Activated CD4-positive, CD25-positive, alpha-beta regulatory T cell (primary cell): ENCODE results near the gene AKNAD1.
"Not testable (repeated sequence)": the region's sequence is repeated elsewhere in the genome, so short reads cannot be mapped to it uniquely, and the experiment has no call there.

ENCODE experiments used
- DNase-seq, 4 experiments: peaks; one replicate each; lab custom pipeline; 2025; lab: John Stamatoyannopoulos, UW

AKNAD1 gene

DNA sequence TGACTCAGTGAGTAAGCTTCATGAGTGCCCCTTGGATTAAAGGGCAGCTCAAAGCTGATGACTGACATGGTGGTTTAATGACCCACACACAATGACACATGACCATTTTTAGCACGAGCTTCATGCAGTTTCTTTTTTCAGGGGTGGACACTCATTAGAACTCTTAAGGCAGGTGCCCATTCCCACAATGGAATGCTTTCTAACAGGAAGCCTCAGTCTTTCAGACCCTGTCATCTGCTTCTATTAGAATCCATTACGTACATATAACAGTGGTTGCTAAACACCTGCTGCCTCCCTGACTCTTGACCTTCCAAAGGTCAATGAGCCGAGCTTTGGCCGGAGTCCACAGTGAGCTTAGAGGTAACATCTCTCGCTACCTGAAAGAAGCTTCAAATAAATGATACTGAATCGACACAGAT, 27.4 kb downstream of the AKNAD1 start:
- no peak for DNase-seq

DNA sequence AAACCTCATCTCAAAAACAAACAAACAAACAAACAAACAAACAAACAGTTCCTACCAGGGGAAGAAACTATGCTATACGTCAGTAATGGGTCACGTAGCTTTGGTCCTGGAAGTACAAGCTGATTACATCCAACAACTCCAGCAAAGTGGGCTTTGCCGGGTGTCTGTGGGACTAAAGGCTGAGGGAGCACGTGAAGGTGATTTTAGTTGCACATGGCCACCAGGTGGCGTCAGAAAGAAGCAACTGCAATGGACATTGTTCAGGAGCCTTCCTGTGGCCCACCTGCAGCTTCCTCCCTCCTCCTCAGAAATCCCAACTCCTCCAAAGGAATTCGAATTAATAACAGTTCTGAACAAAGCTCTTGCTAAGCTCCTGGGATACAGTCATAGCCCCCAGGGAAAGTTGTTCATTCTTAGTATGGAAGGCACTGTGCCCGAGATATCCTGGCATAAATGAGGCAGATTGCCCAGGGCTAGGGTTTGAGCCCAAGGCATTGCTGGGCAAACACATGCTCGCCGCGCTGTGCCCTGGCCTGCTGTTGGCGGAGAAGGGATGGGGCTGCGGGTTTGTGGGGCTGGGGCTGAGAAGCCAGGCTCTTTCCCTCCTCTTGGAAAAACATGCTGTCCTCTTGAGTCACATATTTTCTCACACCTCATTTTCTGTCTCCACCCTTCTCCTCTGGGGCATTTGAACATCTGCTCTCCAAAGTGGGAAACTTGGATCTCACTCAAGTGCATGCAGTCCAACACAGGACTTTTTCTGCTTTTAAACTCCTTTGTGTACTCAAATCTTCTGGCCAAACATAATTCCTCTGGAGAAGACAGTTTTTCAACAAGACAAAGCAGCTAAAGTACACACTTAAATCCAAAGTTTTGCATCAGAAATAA, 28.6 kb downstream of the AKNAD1 start:
- DNase-seq, result peak; percentile 10 to 57 (median 42)

DNA sequence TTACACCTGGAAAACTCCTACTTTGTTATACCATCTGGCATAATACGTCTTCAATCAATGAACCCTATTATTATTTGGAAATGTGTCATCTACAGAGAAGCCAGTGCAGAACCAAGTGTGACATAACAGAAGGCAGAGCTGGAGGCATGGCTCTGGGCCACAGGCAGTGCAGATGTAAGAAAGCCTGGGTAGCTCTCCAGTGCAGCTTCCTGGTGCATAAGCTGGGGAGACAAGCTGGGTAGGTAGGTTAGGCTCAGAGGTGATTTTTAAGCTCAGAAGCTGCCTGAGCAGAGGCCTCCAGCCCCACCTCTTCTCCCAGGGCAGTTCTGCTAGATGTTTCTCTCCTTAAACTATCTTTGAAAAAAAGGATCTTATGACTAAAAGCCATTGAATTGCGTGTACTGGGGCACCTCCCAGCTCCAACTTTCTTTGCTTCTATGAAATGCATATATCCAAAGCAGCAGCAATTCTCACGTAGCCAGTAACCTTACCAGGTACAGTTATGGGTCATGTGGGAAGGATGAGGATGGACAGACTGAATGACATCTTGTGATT, 30.7 kb downstream of the AKNAD1 start:
- no peak for DNase-seq

DNA sequence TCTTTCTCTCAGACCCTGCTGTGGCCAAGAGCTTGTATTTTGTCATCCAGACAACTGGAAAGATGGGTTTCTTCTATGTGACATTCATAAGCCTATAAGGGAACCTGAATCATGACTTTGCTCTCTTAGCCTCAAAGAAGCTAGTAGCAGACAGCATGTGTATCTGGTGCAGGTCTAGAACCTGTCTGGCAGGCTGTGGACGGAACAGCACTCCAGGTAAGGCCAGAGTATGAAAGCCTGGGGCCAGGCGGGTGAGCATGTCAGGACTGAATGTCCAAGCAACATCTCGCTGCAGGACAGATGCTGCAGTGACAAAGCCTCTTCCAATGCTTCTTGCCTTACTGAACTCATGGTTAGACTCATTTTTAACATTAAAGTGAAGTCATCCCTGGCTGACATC, 32.8 kb downstream of the AKNAD1 start:
- no peak for DNase-seq

DNA sequence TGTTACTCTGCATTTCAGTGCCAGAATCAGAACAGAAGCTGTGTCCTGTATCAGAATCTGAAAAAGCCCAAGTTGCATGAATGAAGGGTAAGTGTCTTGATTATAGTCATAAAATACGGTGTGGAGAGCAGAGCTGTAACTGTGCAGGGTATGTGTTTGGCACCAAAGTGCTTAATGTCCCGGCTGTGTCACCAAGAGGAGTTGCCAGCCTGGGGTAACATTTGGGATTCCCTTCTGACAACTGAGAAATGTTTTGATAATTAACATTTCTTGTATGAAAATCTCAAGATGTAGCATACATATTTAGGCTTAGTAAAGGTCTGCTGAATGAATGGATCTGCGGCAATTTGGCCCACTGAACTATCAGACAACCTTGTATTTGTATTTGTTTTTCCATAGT, 33.3 kb downstream of the AKNAD1 start:
- DNase-seq, result no peak

DNA sequence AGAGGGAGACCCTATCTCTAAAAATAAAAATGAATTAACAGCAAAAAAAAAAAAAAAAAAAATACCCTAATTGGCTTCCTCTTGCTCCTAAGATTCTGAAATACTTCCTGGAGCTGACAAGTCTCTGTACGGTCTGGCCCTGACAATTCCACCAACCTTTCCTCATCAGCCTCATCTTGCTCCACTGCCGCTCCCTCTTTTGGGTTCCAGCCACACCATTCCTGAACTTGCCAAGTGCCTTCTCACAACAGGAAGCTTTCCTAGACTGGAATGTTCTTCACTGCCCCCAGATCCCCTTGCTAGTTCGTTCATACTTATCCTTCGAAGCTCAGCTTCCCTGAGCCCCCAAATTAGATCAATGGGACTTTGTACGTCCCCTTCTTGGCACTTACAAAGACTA, 37.0 kb downstream of the AKNAD1 start:
- DNase-seq, result no peak

DNA sequence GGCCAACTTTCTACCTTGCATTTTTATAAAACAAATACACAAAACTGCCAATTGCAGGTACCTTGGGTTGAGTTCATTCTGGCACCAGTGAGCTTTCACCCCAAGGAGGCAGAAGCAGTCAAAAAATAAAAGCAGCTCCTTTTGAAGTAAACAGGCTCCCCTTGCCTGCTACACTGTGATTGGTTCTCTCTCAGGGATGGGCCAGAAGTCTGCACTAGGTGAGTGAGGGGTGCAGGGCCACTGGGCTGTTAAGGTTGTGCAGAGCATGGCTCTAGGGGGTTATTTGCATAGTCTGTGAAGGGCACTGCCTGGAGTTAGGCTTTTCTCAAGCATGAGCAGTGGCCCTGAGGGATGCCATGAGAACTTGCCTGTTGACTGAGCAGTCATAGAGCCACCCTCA, 39.1 kb downstream of the AKNAD1 start:
- DNase-seq, result no peak

DNA sequence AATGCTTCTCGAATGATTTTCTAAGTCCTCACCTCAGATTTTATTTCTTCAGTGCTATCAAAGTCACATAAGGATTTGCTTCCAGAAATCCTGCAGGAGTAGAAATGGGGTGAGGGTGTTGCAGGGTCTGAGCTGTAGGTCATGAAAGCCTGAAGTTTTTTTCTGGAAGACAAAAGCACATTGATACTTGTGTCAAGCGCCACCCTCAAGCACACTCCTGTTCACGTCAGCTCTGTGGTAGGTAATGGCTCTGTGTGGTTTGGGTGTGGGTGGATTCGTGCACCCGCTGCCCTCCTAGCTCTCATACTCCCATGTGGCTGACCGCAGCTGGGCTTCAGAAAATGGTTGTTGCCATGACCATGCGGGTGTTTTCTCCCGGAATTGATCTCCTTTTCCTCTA, 39.9 kb downstream of the AKNAD1 start:
- no peak for DNase-seq

DNA sequence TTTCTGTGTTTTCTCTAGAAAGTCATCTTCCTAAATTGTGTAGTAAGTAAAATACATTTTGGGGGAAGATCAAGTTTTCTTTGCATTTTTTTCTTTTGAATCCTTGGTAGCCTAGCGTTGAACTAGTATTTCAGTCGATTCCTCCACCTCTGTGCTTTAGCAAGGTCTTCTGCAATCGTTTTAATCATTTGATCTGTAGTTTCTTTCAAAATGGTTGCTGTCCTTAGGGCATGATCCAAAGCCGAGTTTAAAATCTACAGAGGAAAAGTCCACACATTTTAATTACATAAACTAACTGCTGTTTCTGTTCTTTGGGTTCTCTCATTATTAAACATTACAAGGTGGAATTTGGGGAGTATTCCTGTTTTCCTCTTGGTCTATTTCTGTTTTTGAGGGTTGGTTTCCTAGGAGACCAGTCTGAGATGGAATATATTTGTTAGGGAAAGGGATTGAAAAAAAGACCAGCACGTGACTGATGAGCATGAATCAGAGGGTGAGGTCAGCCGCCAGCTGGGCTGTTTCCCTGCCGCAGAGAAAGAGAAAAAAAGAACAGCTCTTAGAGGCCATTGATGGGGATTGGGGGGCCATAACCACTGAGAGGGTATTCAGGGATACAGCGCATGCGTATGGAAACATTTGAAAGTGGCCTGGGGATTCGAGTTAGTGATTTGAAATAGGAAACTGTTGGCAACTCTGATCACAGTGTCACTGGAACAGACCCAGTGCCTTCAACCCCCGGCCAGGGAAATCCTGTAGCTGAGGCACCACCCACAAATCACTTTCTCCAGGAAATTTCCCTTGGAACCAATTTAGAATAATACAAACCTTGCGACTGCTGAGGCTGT, 40.6 kb downstream of the AKNAD1 start:
- no peak for DNase-seq

DNA sequence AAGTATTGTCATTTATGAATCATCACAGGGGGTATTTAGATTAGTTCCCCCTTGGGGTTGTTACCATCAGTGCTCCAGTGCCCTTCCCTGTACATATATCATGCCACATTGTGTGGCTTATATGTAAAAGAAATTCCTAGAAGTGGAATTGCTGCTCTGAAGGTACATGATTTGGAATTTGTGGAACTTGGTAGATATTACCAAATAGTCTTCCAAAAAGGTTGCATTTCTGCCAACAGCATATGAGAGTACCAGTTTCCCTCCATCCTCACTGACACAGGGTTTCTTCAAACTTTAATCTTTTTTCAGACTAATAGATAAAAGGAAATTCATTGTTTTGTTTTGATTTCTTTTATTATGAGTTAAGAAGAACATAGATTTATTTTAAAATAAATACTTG, 41.3 kb downstream of the AKNAD1 start:
- DNase-seq, result no peak

DNA sequence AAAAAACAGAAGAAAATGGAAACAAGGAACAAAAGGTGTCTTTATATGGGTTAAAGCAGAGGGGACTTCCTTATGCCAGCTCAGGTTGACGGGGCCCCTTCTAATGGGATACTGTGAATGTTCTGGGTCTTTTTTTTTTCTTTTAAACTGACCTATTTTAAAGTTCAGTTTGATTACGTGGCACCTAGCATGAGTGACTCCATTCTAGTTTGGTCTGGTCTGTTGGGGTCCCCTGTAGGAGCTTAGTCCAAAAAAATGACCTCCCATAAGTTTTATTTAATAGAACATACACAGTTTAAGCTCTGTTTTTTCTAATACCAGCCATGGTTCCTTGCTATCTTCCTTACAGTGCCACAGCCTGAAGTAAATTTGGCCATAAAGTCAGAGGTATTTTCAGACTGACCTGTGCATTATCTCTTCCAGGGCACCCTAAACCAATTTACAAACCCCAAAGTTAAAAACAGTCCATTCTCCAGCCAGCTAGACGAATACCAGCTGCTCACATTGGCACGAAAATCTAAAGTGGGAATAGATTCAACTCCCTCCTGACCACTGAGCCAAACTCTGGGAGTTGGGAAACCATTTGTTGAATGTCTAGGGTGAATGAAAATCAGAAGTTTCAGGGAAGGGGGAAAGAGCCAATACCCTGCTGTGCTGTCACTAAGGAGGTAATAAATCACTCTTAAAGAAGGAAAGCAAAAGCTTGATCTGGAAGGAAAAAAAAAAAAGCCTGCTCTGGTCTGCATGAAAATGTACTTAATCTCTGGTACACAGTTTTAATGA, 42.4 kb downstream of the AKNAD1 start:
- DNase-seq, result no peak

DNA sequence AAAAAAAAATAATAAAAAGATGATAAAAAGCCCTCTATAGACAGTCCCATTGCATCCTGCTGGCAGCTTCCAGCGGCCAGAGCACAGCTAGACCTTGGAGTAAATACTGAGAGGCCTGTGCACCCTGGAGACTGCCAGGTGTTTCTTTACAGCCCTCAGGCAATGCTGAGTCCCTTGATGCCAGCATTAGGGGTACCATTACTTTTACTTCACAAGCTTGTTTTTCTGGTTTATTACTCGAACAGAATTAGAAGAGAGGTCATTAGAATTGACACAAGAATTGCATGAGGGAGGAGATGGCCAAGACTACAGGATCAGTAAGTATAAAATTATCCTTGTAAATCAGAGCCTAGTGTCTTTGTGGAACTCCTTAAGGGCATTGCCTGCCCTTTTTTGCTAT, 43.6 kb downstream of the AKNAD1 start:
- no peak for DNase-seq

DNA sequence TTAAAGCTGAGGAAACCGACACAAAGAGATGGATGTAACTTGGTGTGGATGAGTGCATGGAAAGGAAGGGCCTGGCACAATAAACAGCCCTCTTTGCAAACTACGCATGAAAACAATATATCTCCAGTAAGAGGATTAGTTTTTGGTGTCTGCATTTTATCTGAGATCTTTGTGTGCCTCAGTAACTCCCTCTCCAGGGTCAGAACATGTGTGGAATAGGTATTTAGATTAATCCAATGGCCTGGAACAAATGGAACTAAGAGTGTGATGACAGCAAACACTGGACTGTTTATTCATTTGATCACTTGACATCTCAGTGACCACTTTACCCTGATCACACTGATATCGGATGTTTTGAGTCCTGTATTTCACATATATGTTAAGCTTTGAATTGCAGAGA, 45.3 kb downstream of the AKNAD1 start:
- DNase-seq, result no peak

DNA sequence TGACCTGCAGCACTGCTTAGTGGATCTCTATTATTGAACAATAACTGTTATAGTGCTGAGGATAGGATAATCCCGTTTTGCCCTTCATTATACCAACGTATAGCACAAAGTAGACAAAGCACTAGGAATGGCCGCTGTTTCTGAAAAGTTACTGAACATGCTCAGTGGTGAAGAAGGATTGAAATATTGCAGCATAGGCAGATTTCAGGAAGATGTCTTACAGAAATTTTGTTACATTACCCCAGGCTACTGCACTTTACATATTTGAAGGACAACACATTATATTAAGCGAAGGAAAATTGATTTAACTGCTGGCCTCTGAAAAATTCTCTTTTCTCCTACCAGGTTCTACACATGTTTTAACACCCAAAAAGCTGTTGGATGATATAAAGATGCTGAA, 48.5 kb downstream of the AKNAD1 start:
- no peak for DNase-seq

DNA sequence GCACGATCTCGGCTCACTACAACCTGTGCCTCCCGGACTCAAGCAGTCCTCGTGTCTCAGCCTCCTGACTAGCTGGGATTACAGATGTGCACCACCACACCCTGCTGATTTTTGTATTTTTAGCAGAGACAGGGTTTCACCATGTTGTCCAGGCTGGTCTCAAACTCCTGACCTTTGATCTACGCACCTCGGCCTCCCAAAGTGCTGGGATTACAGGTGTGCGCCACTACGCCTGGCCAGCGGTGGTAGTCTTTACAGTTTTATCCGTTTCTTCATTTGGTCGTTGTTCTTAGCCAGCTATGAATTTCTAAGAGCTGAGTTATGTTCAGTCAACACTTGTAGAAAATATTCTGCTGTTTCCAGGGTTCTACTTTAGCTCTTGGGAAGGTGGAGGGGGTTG, 53.3 kb downstream of the AKNAD1 start:
- DNase-seq, result no peak

DNA sequence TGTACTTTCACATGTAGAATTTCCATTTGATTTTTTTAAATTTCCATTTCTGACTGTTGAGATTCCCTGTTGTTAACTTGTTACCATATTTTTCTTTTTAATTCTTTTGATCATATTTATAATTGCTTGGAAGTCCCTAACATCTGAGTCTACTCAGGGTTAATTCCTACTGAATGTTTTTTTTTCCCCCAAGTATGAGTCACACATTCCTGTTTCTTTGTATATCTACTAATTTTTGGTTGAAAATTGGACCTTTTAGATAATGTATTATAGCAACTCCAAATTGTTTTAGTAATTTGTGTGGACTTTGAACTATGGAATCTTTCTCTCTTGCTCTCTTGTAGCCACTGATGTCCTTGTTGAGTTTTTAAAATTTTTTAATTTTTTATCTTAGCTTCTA, 55.8 kb downstream of the AKNAD1 start:
- no peak for DNase-seq

DNA sequence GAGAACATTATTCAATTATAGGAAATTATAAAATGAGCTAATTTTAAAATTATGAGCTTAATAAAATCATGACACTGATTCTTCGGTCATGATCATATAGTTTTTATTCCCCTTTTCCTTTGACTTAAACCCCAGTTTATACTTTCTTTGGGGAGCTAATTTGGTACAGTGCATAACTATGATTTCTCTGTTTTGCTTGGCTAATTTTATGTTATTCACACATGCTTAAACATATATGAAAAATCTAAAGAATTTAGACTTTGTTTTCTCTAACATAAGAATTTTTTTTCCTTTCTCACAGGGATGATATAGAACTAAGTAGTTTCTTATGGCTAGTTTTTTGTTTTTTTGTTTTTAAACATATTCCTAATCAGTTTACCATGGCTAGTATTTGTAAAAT, 57.9 kb downstream of the AKNAD1 start:
- no peak for DNase-seq

DNA sequence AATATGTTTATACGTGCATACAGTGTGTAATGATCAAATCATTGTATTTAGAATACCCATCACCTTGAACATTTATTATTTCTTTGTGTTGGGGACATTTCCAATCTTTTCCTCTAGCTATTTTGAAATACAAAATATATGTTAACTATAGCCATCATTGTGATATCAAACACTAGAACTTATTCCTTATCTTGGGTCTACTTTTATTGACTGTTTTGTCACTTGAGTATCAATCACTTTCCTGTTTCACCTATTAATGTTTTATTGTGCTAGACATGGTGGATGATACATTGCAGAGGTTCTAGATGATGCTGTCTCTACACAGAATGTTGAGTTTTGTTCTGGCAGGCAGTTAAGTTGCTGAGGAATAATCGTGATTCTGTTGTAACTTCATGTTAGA, 64.5 kb downstream of the AKNAD1 start:
- DNase-seq, result no peak

DNA sequence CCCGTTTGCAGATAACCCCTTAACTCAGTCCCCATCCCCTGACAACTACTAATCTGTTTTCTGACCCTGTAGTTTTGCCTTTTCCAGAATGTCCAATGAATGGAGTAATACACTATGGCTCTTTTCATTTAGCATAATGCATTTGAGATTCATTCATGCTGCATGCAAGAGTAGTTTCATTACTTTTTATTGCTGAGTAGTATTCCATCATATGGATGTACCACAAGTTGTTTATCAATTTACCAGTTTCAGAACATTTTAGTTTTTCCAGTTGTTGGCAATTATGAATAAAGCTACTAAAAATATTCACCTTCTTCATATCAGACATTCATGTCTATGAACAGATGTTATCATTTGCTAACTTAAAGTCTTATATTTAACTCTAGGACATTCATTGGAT, 65.1 kb downstream of the AKNAD1 start:
- DNase-seq, result no peak

DNA sequence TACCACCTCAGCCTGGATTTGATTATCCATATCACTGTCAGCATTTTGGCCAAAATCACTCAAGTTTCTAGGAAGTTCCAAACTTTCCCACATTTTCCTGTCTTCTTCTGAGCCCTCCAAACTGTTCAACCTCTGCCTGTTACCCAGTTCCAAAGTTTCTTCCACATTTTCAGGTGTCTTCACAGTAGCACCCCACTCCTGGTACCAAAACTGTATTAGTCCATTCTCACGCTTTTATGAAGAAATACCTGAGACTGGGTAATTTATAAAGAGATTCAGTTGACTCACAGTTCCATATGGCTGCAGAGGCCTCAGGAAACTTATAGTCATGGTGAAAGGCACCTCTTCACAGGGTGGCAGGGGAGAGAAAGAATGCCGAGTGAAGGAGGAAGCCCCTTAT, 71.0 kb downstream of the AKNAD1 start:
- DNase-seq, result no peak

DNA sequence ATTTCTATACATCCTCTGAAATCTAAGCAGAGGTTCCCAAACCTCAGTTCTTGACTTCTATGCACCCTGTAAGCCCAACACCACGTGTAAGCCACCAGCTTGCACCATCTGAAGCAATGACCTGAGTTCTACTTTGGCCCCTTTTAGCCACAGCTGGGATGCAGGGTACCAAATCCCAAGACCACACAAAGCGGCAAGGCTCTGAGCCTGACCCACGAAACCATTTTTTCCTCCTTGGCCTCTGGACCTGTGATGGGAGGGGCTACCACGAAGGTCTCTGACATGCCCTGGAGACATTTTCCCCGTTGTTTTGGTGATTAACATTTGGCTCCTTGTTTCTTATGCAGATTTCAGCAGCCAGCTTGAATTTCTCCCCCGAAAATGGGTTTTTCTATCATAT, 71.6 kb downstream of the AKNAD1 start:
- DNase-seq, result no peak

DNA sequence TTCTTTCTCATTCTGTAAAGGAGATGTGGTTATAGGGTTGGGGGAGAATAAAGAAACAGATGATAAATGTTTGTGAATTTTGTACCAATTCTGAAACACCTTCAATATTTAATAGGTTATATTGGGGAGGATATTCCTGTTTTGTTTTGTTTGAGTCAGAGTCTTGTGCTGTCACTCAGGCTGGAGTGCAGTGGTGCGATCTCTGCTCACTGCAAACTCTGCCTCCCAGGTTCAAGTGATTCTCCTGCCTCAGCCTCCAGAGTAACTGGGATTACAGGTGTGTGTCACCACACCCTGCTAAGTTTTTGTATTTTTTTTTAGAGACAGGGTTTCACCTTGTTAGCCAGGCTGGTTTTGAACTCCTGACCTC, 75.3 kb downstream of the AKNAD1 start:
- DNase-seq, result not testable (repeated sequence)
